ENCODE results near the gene SENP8. TPM values are rescaled to one million over a fixed set of nuclear protein-coding genes. Genes with fewer than 3 reads are reported as not detected.

SENP8 gene
- total RNA-seq, 1 donor from 2014 or later = 3.7 TPM

DNA sequence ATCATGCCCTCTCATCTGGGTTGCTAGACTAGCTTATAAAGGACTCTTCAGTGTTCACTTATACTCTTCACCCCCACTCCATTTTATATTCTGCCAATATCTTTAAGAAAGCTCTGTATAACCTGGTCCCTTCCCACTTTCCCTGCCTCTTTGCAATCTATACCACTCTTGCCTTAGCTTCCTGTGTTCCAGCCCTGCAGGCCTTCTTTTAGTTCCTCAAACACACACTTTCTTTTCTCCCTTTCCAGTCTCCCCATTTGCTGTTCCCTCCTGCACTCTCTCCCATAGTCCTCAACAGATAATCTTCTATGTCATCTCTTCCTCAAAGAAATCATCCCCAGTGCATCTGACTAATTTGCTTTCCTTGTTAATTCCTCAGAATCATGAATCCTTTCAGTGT, 28.7 kb downstream of the SENP8 start:
- H3K4me1 Mint-ChIP-seq = peaks cover 8% of the 10 kb centered on the region
- no peak for DNase-seq (ENCODE audit: low spot score in 2 of 2, unreplicated experiment in 2 of 2)
- H3K4me3 Mint-ChIP-seq = no peak overlapping the region
- H3K36me3 Mint-ChIP-seq = peaks cover 1% of the 10 kb centered on the region
- no peaks in the 10 kb centered on the region for H3K9me3 Mint-ChIP-seq
- H3K27me3 Mint-ChIP-seq (ENCODE audit: low read depth) = no peaks in the 10 kb centered on the region
- TF ChIP-seq, protein P1, sequence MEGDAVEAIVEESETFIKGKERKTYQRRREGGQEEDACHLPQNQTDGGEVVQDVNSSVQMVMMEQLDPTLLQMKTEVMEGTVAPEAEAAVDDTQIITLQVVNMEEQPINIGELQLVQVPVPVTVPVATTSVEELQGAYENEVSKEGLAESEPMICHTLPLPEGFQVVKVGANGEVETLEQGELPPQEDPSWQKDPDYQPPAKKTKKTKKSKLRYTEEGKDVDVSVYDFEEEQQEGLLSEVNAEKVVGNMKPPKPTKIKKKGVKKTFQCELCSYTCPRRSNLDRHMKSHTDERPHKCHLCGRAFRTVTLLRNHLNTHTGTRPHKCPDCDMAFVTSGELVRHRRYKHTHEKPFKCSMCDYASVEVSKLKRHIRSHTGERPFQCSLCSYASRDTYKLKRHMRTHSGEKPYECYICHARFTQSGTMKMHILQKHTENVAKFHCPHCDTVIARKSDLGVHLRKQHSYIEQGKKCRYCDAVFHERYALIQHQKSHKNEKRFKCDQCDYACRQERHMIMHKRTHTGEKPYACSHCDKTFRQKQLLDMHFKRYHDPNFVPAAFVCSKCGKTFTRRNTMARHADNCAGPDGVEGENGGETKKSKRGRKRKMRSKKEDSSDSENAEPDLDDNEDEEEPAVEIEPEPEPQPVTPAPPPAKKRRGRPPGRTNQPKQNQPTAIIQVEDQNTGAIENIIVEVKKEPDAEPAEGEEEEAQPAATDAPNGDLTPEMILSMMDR (IDR thresholded peaks at IDR 0.05; ENCODE audit: unreplicated experiment) = no peak
- no peak overlapping the region for H3K27ac Mint-ChIP-seq

DNA sequence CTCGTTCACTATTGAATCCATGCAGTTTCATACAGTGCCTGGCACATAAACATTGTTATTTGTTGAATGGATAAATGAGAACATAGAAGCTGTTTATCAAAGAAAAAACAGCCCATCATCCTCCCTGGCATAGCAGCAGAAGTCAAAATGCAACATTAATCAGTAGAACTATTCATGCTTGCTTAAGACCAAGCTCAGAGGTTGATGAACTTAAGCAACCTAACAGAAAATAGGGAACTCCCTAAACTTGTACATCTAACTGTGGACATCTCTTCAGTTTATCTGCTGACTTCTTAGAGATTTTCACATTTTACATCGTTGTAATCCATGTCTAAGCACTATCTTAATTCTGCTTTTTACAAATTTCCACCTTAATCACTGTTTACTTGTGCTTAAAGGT, 29.2 kb downstream of the SENP8 start:
- peaks cover 1% of the 10 kb centered on the region for H3K36me3 Mint-ChIP-seq
- no peaks in the 10 kb centered on the region for H3K27me3 Mint-ChIP-seq (ENCODE audit: low read depth)
- no peak for DNase-seq (ENCODE audit: low spot score in 2 of 2, unreplicated experiment in 2 of 2)
- TF ChIP-seq, protein P1 (IDR thresholded peaks at IDR 0.05; ENCODE audit: unreplicated experiment) = no peak
- no peak overlapping the region for H3K27ac Mint-ChIP-seq
- H3K4me1 Mint-ChIP-seq = peaks cover 4% of the 10 kb centered on the region
- no peak overlapping the region for H3K4me3 Mint-ChIP-seq
- no peaks in the 10 kb centered on the region for H3K9me3 Mint-ChIP-seq

DNA sequence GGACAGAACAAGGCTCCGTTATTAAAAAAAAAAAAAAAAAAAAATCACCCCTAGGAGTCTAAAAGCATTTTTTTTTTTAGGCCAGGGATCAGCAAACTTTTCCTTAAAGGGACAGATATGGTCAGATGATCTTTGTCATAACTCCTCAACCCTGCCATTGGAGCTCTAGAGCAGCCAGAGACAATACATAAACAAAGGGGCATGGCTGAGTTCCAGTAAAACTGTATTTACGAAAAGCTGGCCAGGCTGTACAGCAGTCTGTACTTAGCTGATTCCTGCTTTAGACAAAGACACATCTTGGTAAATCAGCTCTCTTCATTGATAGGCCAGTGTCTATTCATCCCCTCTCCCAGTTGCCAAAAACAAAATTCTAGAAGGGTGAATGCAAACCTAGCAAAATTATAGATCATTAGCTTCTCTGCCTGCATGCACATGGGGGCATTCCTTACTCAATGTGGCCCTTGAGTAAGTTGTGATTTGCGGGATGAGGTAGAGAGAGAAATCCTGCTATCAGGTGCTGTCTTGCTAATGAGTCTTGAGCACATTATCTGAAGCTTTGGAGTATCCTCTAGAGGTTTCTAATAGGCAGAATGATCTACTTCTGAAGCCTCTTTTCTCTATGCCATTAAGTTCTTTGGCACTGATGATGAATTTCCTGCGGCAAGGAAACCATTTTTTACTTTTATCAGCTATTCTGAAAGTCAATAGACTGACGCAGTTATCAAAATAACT, 35.2 kb downstream of the SENP8 start:
- Mint-ChIP-seq H3K9me3 (no peaks in the 10 kb centered on the region), H3K27me3 (ENCODE audit: low read depth) (no peaks in the 10 kb centered on the region), H3K4me3 (no peak overlapping the region), H3K27ac (no peak overlapping the region), H3K4me1 (peaks cover 18% of the 10 kb centered on the region), H3K36me3 (peaks cover 1% of the 10 kb centered on the region)
- TF ChIP-seq, protein P1 (IDR thresholded peaks at IDR 0.05; ENCODE audit: unreplicated experiment) = no peak
- no peak for DNase-seq (ENCODE audit: low spot score in 2 of 2, unreplicated experiment in 2 of 2)

DNA sequence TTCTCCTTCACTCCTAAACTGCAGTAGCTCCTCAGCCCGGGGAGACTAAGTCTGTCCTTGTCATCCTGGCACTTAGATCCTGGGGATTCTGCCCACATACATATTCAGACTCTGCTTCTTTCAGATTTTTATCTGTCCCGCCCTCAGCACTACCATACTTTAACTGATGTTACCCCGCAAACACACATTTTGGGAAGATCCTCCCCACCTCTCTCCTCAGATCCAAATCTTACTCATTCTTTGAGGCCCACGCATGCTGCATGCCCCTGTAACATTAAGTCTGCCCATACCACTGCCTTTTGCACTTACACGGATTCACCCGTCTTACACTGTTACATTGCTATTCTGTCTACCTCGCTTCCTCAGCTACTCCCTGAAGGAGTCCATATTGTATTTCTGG, 36.1 kb downstream of the SENP8 start:
- H3K4me3 Mint-ChIP-seq = no peak overlapping the region
- H3K9me3 Mint-ChIP-seq = no peaks in the 10 kb centered on the region
- TF ChIP-seq, protein P1 (IDR thresholded peaks at IDR 0.05; ENCODE audit: unreplicated experiment) = no peak
- peaks cover 18% of the 10 kb centered on the region for H3K4me1 Mint-ChIP-seq
- DNase-seq (ENCODE audit: low spot score in 2 of 2, unreplicated experiment in 2 of 2) = no peak
- peaks cover 1% of the 10 kb centered on the region for H3K36me3 Mint-ChIP-seq
- H3K27me3 Mint-ChIP-seq (ENCODE audit: low read depth) = no peaks in the 10 kb centered on the region
- no peak overlapping the region for H3K27ac Mint-ChIP-seq

DNA sequence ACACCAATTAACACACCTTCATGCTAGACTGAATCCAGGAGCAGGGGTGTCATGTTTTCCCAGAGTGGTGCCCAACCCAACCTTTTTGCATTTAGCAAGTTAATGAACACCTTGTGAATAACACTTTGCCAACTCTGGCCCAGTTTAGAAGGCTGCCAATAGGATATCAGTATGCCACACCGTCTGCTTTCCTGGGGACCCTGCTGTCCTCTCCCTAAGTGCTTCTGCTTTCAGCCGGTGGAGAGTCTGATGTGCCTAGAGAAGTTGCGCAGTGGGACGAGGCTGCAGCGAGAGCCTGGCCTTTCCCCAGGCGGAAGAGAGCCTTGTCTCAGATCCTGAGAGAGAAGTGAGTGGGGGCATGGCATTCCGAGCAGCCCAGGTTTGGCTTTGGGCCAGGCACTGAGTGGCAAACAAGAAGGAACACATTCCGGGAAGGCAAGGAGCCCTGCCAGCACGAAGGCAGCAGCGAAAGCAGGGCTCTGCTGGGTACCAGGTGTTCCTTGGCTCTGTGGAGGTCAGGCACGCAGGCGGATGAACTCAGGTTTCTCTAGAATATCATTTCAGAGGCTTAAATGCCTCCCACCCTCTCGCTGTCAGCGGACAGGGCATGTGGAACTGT, 36.9 kb downstream of the SENP8 start:
- peak overlapping the region; percentile 71 for H3K27ac Mint-ChIP-seq
- DNase-seq (ENCODE audit: low spot score in 2 of 2, unreplicated experiment in 2 of 2) = peak; percentile 46 to 76
- peaks cover 18% of the 10 kb centered on the region for H3K4me1 Mint-ChIP-seq
- no peaks in the 10 kb centered on the region for H3K36me3 Mint-ChIP-seq
- H3K27me3 Mint-ChIP-seq (ENCODE audit: low read depth) = no peaks in the 10 kb centered on the region
- TF ChIP-seq, protein P1 (IDR thresholded peaks at IDR 0.05; ENCODE audit: unreplicated experiment) = no peak
- peak overlapping the region; percentile 39 for H3K4me3 Mint-ChIP-seq
- no peaks in the 10 kb centered on the region for H3K9me3 Mint-ChIP-seq
